GM18868 (cell line): ENCODE data around the gene ELANE.
"Not testable (repeated sequence)": the region's sequence is repeated elsewhere in the genome, so short reads cannot be mapped to it uniquely, and the experiment has no call there.

ENCODE experiments used
- ATAC-seq: cut with Tn5 transposase; IDR thresholded peaks from one replicate; pipeline ENCODE4 v1.9.1; 2021; ENCODE audit warnings: mild to moderate bottlenecking, moderate library complexity; ENCODE audit not compliant: unreplicated experiment

ELANE gene

DNA sequence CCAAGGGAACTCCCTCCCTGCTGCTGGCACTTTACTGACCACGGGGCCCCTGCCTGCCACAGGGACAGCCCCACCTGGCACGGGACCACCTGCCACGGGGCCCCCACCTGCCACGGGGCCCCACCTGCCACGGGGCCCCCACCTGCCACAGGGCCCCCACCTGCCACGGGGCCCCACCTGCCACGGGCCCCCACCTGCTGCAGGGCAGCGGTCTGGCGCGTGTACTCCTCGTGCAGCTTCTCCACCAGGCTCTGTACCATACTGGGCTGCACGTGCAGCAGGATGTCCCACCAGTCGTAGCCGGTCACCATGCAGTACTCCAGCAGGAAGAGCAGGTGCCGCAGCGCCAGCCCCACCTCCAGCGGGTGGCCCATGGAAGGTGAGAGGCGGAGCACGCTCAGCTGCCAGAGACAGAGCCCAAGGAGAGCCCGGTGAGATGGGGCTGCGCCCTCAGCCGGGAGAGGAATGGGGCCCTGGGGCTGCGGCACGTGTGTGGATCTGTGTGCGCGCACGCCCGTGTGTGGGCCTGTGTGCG lies 24.7 kb downstream of the ELANE start:
- ATAC-seq: no peak

- not testable (repeated sequence) for ATAC-seq
These were observed 26.0 kb downstream of the ELANE start for GRCh38 chr19:877992-878660.

DNA sequence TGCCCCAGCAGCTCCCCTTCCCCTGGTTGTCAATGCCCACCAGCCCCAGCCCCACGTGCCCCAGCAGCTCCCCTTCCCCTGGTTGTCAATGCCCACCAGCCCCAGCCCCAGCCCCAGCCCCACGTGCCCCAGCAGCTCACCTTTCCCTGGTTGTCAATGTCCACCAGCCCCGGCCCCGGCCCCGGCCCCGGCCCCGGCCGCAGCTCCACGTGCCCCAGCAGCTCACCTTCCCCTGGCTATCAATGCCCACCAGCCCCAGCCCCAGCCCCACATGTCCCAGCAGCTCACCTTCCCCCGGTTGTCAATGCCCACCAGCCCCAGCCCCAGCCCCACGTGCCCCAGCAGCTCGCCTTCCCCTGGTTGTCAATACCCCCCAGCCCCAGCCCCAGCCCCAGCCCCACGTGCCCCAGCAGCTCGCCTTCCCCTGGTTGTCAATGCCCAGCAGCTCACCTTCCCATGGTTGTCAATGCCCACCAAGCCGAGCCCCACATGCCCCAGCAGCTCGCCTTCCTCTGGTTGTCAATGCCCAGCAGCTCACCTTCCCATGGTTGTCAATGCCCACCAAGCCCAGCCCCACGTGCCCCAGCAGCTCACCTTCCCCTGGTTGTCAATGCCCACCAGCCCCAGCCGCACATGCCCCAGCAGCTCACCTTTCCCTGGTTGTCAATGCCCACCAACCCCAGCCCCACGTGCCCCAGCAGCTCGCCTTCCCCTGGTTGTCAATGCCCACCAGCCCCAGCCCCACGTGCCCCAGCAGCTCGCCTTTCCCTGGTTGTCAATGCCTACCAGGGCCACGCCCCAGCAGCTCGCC lies 26.9 kb downstream of the ELANE start:
- not testable (repeated sequence) for ATAC-seq

DNA sequence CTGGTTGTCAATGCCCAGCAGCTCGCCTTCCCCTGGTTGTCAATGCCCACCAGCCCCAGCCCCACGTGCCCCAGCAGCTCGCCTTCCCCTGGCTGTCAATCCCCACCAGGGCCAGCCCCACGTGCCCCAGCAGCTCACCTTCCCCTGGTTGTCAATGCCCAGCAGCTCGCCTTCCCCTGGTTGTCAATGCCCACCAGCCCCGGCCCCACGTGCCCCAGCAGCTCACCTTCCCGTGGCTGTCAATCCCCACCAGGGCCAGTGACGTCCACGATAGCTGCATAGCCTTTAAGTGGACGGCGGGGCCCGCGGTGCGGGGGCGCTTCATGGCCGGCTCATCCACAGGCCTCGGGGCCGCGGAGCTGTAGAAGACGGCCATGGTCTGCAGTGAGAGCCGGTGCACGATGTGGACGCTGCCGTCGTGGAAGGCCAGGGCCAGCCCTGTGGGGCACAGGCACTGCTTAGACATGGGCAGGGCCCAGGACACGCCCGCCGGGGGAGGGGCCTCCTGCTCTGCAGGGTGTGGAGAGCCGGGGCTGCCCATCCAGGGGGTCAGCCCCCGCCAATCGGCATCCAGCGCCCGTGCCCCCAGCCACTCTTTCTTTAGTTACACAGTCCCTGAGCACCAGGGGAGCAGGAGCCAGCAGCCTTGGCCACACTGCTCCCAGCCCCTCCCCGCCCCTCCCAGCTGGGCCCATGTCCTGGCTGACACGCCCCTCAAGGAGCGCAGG lies 27.8 kb downstream of the ELANE start:
- ATAC-seq: no peak

DNA sequence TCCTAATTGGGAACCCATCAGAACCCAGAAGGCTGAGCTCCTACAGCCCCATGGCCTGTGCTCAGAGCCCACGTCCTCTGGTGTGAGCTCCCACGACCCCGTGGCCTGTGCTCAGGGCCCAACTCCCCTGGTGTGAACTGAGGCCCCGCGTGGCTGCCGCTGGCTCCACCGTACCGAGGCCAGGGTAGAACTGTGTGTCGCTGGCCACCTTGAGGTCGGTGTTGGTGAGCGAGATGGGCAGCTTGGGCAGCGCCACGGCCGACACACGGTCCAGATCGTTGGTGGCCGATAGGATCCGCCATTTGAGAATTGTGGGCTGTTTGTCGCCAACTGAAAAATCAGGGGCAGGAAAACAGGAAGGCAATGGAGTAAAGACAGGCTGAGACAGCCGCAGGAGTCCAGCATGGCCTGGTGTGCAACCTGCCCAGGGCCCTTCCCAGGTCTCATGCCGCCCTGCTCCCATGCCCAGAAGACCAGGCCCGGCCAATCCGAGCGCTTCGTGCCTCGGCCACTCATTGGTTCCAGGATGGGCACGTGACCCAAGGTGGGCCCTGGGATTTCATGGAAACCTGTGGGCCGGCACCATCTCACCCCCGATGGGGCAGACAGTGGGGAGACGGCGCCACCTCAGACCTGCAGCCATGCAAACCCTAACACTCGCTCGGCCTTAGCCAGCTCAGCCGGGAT lies 29.4 kb downstream of the ELANE start:
- no peak for ATAC-seq

- ATAC-seq: no peak
These were observed 30.9 kb downstream of the ELANE start for GRCh38 chr19:882871-883497.

DNA sequence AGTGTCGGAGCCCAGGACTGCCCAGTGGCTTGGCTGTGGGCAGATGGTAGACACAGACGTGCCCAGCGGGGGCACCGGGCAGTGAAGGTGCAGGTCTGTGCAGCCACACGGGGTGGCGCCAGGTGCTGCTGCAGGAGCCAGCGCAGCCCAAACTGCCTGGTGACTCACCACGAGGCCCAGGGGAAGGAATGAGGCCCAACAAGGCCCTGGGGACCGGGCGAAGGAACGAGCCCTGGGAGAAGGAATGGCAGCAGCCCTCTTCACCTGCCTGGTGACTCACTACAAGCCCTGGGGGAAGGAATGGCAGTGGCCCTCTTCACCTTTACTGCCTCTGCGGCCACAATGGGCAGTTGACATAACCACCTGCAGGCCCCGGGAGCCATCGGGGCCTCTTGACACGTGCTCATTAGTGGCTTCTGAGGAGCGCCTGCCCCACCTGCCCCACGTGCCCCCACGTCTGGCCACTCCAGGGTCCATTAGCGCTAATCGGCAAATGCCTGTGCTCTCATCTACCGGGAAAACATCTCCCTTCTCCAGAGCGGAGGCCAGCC lies 31.6 kb downstream of the ELANE start:
- ATAC-seq: no peak

DNA sequence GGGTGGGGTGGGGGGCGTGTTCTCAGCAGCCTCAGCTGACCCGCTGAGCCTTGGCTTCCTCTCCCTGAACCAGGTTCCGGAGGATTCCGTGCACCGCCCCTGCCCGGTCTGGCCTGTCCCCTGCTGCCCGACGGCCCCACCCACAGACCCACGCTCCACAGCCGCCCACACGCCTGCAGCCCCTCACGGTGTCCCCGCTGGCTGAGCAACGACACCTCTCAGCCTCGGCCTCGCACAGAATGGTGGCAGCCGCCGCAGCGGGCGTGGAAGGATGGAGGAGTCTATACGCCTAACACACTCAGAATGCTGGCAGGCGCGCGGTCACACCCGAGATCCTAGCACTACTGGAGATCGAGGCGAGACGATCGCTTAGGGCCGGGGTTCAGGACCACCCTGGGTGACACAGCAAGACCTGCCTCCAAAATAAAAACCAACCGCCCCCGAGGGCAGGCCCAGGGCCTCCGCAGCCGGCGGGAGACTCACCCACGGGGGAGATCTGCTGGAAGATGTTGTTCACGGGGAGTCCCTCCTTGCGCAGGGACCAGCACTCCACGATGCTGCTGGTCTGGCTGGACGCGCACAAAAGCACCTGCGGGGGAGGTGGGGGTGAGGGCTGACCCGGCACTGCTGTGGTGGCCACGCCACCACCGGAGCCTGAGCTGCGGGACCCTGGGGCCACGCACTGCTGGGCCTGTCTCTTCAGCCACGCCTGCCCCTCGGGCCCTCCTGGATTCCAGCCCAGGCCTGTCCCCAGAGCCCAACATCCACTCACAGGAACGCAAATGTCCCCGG lies 32.5 kb downstream of the ELANE start:
- ATAC-seq: no peak

DNA sequence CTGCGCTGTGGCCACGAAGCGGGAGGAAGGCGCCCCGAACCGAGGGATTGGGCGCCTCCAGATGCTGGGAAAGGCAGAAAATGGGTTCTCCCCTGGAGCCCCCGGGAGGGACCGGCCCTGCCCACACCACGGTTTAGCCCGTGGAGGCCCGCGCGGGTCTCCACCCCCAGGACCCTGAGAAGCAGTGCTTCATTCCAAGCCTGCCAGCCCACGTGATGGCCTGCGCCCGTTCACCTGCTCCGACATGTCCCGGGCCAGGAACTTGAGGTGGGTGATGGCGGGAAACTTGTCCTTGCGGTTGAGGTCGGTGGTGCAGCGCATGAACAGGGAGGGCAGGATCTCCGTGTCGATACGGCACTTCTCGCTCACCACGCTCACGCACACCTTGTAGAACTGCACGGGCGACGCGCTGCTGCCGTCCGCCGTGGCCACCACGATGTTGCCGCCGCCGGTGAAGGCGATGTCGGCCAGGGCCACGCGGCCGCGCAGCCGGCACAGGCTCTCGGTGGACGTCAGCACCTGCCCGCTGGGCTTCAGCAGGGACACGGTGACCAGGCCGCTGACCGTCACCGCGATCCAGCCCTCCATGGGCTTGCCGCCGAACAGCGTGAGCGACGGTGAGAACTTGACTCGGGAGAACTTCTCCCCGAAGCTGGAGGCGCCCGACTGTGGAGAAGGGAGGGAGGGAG lies 33.6 kb downstream of the ELANE start:
- no peak for ATAC-seq

GRCh38 chr19:887072-887471 lies 35.0 kb downstream of the ELANE start:
- no peak for ATAC-seq

GRCh38 chr19:887599-887998 lies 35.5 kb downstream of the ELANE start:
- ATAC-seq: no peak

DNA sequence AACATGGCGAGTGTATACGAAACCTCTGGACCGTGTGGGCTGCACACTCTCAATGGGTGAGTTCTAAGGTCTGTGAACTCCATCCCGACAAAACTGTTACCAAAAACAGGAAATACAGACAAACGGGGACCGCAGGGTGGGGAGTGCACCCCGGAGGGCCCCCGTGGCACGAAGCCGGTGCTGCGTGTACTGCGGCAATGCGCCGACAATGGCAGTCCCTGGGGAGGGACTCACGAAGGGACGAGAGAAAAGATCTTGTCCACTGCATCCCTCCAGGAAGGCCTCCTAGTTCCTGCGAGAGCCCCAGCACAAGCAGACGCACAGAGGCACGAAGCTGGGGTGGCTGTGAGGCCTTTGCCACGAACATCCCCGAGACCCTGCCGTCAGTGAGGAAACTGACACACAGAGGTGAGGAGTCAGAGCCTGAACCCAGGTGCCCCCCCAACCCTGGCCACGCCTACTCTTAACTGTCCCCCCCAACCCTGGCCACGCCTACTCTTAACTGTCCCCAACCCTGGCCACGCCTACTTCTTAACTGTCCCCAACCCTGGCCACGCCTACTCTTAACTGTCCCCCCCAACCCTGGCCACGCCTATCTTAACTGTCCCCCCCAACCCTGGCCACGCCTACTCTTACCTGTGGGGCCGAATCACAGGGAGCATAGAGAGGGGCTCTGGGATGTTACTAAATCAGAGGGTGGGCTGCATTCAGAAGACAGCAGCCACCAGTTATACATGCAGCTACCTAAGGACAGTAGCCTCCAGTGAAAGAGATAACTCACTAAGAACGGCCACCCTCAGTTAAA lies 36.7 kb downstream of the ELANE start:
- no peak for ATAC-seq

DNA sequence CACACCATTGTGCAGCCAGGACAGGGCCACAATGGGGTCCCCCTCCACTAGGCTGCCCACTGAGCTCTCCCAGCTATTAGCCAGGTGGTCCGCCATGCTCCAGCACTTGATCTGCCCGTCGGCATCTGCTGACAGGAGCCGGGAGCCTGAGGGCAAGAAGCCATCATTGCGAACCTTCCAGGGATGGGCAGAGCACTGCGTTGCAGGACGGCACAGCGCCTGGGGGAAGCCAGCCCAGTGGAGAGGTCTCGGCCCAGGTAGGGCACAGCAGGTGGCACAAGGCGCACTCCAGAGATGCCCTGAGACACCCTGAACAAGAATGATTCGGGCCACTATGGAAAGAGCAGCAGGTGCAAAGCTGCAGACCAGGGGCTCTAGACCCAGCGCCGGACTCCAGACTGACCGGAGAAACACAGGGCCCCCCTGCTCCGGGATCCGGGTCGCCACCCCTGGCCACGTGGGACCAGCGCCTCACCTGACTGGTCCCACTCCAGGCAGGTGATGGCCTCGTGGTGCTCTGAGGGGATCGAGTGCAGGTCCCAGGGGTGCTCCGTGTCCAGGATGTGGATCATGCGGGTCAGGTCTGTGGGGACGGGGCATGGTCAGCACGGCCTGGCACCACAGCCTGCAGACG lies 37.7 kb downstream of the ELANE start:
- no peak for ATAC-seq

DNA sequence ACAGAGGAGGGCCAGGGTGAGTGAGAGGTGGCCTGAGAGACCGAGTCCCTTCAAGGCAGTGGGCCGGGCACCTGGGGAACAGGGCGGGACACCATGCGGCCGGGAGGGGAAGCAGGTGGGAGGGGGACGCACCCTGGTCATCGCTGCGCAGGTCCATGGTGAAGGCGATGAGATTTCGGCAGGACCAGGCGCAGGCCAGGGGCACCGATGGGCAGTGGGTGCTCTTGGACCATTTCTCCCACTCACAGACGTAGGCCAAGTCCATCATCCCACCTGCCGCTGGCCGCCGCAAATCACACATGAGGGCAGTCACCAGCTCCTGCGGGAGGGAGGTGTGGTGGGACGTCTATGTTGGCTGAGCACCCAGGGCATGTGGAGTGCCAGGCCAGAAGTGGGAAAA lies 38.7 kb downstream of the ELANE start:
- ATAC-seq: no peak

DNA sequence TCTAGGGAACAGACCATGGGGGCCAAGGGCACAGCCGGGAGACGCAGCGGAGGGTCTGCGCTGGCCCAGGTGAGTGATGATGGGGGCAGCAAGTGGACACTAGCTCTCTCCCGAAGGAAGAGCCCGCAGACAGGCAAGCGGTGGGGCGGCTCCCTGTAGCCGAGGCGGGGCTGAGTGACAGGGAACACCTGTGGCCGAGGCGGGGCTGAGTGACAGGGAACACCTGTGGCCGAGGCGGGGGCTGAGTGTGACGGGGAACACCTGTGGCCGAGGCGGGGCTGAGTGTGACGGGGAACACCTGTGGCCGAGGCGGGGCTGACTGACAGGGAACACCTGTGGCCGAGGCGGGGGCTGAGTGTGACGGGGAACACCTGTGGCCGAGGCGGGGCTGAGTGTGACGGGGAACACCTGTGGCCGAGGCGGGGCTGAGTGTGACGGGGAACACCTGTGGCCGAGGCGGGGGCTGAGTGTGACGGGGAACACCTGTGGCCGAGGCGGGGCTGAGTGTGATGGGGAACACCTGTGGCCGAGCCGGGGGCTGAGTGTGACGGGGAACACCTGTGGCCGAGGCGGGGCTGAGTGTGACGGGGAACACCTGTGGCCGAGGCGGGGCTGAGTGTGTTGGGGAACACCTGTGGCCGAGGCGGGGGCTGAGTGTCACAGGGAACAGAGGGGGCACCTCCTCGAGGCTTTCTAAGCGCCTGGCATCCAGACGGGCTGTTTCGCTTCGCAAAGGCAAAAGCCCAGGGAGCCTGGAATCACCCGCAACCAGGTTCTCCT lies 39.5 kb downstream of the ELANE start:
- not testable (repeated sequence) for ATAC-seq

DNA sequence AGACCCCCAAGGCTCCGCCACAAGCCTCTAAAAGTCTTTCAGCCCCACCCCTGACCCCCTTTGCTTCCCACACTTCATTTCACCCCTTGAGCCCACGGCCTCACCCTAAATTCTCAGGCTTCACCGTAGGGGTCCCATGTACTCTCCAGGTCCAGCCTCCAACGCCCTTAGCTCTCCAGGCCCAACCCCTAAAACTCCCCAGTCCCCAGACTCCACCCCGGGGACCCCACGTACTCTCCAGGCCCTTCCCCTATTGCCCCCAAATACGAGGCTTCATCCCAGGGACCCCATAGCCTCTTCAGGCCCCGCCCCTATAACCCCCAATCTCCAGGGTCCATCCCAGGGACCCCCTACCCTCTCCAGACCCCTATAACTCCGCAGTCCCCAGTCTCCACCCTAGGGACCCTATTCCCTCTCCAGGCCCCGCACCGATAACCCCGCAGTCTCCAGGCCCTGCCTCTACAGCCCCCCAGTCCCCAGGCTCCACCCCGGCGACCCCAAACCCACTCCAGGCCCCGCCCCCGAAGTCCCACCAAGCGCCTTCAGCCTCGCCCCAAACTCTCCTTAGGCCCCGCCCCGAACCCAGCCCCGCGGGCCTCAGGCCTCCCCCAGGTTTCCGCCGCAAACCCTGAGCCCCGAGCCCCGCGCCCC lies 40.3 kb downstream of the ELANE start:
- peak; percentile 22 for ATAC-seq
